ENCODE measurements around the gene SFXN5. TPM values are rescaled to one million over a fixed set of nuclear protein-coding genes. Genes with fewer than 3 reads are reported as not detected.

Gene SFXN5
- total RNA-seq, 4 donors from 2014 or later: 22.9 to 55.4 (median 41.2) TPM

DNA sequence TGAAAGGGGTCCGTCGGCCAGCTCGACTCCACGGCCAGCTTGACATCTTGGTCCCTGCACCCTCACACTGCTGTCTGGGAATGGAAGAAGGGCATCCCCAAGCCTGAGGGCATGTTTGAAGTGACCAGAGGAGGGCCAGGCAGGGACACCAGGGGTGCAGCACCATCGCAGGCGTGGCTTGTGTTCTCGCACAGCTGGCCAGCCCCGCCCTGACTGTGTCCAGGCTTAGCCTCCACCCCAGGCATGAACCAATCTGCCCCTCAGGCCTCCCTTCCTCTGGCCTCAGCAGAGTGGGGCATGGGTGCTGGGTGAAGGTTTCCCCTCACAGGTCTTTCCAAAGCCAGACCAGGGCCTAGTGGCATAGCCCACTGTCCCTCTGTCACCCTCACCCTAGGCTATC is 129.2 kb downstream of the SFXN5 start:
- Histone ChIP-seq H3K4me3 (no peak overlapping the region), H3K27me3 (no peaks in the 10 kb centered on the region), H3K9me3 (no peaks in the 10 kb centered on the region), H3K4me1 (no peaks in the 10 kb centered on the region), H3K36me3 (no peaks in the 10 kb centered on the region), H3K27ac (no peak overlapping the region)
- TF ChIP-seq, protein P1, sequence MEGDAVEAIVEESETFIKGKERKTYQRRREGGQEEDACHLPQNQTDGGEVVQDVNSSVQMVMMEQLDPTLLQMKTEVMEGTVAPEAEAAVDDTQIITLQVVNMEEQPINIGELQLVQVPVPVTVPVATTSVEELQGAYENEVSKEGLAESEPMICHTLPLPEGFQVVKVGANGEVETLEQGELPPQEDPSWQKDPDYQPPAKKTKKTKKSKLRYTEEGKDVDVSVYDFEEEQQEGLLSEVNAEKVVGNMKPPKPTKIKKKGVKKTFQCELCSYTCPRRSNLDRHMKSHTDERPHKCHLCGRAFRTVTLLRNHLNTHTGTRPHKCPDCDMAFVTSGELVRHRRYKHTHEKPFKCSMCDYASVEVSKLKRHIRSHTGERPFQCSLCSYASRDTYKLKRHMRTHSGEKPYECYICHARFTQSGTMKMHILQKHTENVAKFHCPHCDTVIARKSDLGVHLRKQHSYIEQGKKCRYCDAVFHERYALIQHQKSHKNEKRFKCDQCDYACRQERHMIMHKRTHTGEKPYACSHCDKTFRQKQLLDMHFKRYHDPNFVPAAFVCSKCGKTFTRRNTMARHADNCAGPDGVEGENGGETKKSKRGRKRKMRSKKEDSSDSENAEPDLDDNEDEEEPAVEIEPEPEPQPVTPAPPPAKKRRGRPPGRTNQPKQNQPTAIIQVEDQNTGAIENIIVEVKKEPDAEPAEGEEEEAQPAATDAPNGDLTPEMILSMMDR (IDR thresholded peaks at IDR 0.05): no peak
- no peak for TF ChIP-seq POLR2A (IDR thresholded peaks at IDR 0.05)
- no peak for DNase-seq

DNA sequence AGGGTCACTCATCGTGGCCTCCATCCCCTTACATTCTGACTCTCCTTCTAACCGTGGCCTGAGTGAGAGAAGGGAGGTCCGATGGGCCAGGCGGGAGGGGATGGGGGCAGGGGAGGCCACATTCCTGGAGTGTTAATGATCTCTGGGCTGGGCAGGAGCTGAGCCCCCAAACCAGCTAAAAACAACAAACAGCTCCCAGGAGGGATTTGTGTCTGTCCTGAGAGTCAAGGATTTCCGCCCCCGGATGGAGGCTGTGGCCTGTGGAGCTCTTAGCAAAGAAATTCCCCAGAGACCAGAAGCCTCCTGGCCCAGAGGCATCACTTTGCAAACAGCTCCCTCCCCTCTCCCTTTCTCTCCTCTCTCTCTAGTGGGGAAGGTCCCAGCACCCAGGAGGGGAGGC is 130.7 kb downstream of the SFXN5 start:
- Histone ChIP-seq H3K4me3 (no peak overlapping the region), H3K27me3 (no peaks in the 10 kb centered on the region), H3K27ac (no peak overlapping the region), H3K9me3 (no peaks in the 10 kb centered on the region), H3K4me1 (no peaks in the 10 kb centered on the region), H3K36me3 (no peaks in the 10 kb centered on the region)
- DNase-seq: no peak
- TF ChIP-seq, protein P1 (IDR thresholded peaks at IDR 0.05): no peak
- TF ChIP-seq POLR2A (IDR thresholded peaks at IDR 0.05): no peak

DNA sequence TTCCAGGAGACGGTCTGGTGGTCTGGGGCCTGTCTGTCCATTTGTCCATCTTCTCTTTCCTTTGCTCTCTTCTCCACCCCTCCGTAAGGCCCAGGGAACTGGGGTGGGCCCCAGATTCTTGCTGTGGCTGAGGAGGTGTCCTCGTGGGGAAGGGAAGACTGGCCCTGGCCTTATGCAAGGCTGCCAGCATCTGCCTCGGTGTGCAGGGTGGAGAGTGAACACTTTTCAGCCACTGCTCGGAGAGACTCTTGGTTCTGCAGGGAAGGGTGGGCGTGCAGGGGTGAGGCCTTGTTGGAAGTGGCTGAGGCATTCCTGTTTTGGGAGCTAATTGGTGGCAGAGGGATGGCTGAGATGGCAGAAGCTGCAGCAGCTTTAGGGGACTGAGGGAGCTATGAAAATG is 131.2 kb downstream of the SFXN5 start:
- H3K27ac ChIP-seq: no peak overlapping the region
- H3K27me3 ChIP-seq: no peaks in the 10 kb centered on the region
- no peaks in the 10 kb centered on the region for H3K9me3 ChIP-seq
- TF ChIP-seq, protein P1 (IDR thresholded peaks at IDR 0.05): no peak
- TF ChIP-seq POLR2A (IDR thresholded peaks at IDR 0.05): no peak
- H3K4me1 ChIP-seq: no peaks in the 10 kb centered on the region
- no peaks in the 10 kb centered on the region for H3K36me3 ChIP-seq
- no peak overlapping the region for H3K4me3 ChIP-seq
- no peak for DNase-seq

DNA sequence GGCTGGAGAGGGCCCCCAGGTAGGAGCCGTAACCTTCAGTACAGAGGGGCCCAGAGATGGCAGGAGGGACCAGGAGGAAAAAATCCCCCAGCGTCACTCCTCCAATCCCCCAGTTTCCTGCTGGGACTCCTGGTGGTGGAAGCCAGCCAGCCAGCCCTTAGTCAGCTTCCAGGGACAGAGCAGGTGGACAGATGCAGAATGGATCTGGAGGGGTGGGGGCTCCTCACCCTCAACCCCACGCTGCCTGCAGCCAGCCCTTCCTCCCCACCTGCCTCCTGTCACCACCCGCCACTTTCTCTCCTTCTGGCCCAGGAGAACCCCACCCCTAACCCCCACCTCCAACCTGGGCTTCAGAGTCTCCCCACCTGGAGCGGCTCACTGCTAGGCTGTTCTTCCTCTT is 133.1 kb downstream of the SFXN5 start:
- DNase-seq: no peak
- H3K9me3 ChIP-seq: no peaks in the 10 kb centered on the region
- H3K27ac ChIP-seq: no peak overlapping the region
- H3K4me1 ChIP-seq: peaks cover 0 to 6% (median 2%) of the 10 kb centered on the region in 4 donors
- H3K36me3 ChIP-seq: no peaks in the 10 kb centered on the region
- no peak for TF ChIP-seq POLR2A (IDR thresholded peaks at IDR 0.05)
- TF ChIP-seq, protein P1 (IDR thresholded peaks at IDR 0.05): no peak
- no peaks in the 10 kb centered on the region for H3K27me3 ChIP-seq
- H3K4me3 ChIP-seq: no peak overlapping the region

DNA sequence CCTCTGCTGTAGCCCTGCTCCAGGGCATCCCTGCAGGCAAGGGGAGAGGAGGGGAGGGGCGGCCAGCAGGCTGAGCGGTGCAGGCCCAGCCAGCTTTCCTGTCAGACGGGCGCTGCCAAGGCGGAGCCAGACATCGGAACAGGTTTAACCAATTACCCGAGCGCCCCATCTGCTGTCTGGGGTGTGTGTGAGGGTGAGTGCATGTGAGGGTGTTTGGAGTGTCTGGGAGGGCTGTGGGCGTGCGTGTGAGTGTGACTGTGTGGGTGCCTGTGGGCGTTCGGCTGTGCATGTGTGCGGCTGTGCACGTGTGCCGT is 134.2 kb downstream of the SFXN5 start:
- Histone ChIP-seq H3K27ac (no peak overlapping the region), H3K36me3 (no peaks in the 10 kb centered on the region), H3K4me3 (no peak overlapping the region), H3K4me1 (peaks cover 0 to 8% (median 2%) of the 10 kb centered on the region in 4 donors), H3K9me3 (no peaks in the 10 kb centered on the region), H3K27me3 (no peaks in the 10 kb centered on the region)
- DNase-seq: no peak
- TF ChIP-seq, protein P1 (IDR thresholded peaks at IDR 0.05): no peak
- no peak for TF ChIP-seq POLR2A (IDR thresholded peaks at IDR 0.05)

DNA sequence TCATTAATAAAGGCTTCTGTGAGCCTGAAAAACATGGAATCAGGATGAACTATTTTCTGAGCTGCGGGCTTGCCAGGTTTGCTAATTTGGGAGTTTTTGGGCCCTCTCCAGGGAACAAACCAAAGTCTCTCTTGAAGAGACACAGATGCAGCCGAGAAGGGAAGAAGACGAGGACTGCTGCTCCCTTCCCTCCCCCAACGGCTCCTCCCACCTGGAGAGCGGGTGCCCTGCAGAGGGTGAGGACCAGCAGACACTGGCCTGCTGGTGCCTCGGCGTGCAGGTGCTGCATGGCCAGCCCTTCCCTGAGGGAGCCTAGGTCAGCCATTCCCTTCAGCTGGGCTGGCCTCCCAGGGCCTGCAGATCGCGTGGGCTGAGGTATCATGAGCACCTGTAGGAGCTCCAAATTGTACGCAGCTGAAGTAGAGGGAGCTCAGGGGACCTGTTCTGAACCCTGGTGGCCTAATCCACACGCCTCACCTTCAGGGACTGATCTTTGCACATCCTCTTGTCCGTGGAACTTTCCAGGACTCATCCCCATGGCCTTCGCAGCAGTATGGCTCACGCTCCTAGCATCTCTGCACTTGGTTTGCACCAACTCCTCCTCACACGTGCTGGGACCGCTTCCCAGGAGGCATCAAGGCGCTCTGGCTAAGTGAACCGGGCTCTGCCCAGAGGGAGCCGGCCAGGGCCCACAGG is 134.7 kb downstream of the SFXN5 start:
- DNase-seq: no peak
- Histone ChIP-seq H3K4me1 (peaks cover 0 to 8% (median 2%) of the 10 kb centered on the region in 4 donors), H3K4me3 (no peak overlapping the region), H3K27me3 (no peaks in the 10 kb centered on the region), H3K36me3 (no peaks in the 10 kb centered on the region), H3K27ac (no peak overlapping the region), H3K9me3 (no peaks in the 10 kb centered on the region)
- TF ChIP-seq, protein P1 (IDR thresholded peaks at IDR 0.05): no peak
- TF ChIP-seq POLR2A (IDR thresholded peaks at IDR 0.05): no peak

Data from Peyer's patch (tissue), 4 donors.